ENCODE results near the gene EHF.

- TF ChIP-seq CTCF (IDR thresholded peaks at IDR 0.05) (no peak), ZFX (IDR thresholded peaks at IDR 0.05; ENCODE audit: borderline replicate concordance) (no peak)
Measured at GRCh38 chr11:34614344-34615104, 6.4 kb upstream of the EHF start.

Data from 22Rv1 (cell line).